ACC112 (cell line): ENCODE results near the gene KIF3B.
"Not testable (repeated sequence)": the region's sequence is repeated elsewhere in the genome, so short reads cannot be mapped to it uniquely, and the experiment has no call there.

ENCODE experiments used
- H2AFZ ChIP-seq: fragments of 200-600 bp; sonication (generic); one replicate; pipeline ENCODE4 v1.6.0; 2017; ENCODE audit warnings: antibody characterized with exemption, low read length; ENCODE audit not compliant: unreplicated experiment
- H3K27ac ChIP-seq: fragments of 200-600 bp; sonication (generic); 2 replicates; pipeline ENCODE4 v1.5.1; 2014; ENCODE audit warnings: low read depth, mild to moderate bottlenecking, antibody characterized with exemption, low read length, moderate library complexity
- H3K27me3 ChIP-seq: fragments of 200-600 bp; sonication (generic); 2 replicates; pipeline ENCODE4 v1.6.1; 2014; ENCODE audit warnings: mild to moderate bottlenecking, antibody characterized with exemption, low read length, moderate library complexity, mixed read lengths; ENCODE audit not compliant: insufficient read depth
- H3K36me3 ChIP-seq: fragments of 200-600 bp; sonication (generic); 2 replicates; pipeline ENCODE4 v1.6.1; 2016; ENCODE audit warnings: mild to moderate bottlenecking, antibody characterized with exemption, low read length, moderate library complexity, mixed read lengths; ENCODE audit not compliant: insufficient read depth
- H3K4me1 ChIP-seq: fragments of 200-600 bp; sonication (generic); one replicate; pipeline ENCODE4 v1.6.1; 2016; ENCODE audit warnings: low read length, mixed read lengths; ENCODE audit not compliant: insufficient read depth, unreplicated experiment, control insufficient read depth
- H3K4me3 ChIP-seq: fragments of 200-600 bp; sonication (generic); 2 replicates; pipeline ENCODE4 v1.5.1; 2014; ENCODE audit warnings: mild to moderate bottlenecking, low read depth, low read length
- H3K79me2 ChIP-seq: fragments of 200-600 bp; sonication (generic); one replicate; pipeline ENCODE4 v1.6.0; 2016; ENCODE audit warnings: low read length; ENCODE audit not compliant: control insufficient read depth, unreplicated experiment, insufficient read depth

Gene KIF3B

DNA sequence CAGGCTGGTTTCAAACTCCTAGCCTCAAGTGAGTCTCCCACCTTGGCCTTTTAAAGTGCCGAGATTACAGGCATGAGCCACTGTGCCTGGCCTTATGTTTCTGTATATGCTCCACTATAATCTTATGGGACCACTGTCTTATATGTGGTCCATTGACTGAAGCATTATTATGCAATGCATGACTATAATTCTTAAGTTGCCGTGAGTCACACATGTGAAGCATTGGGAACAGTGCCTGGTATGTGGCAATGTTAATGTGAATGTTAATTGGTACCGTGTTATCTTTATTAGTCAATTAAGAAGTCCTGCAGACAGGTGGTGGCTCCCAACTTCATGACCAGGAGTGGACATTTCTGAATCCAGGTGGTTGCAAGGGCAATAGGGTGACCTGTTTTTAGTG lies 66.0 kb downstream of the KIF3B start:
- Histone ChIP-seq H3K27ac (0 out of 2 replicates have a peak overlapping the region, but pooled peaks have one; percentile 4), H2AFZ (no peak overlapping the region), H3K79me2 (no peaks in the 10 kb centered on the region), H3K36me3 (no peaks in the 10 kb centered on the region), H3K4me3 (no peak overlapping the region), H3K27me3 (no peaks in the 10 kb centered on the region), H3K4me1 (peaks cover 18% of the 10 kb centered on the region)

DNA sequence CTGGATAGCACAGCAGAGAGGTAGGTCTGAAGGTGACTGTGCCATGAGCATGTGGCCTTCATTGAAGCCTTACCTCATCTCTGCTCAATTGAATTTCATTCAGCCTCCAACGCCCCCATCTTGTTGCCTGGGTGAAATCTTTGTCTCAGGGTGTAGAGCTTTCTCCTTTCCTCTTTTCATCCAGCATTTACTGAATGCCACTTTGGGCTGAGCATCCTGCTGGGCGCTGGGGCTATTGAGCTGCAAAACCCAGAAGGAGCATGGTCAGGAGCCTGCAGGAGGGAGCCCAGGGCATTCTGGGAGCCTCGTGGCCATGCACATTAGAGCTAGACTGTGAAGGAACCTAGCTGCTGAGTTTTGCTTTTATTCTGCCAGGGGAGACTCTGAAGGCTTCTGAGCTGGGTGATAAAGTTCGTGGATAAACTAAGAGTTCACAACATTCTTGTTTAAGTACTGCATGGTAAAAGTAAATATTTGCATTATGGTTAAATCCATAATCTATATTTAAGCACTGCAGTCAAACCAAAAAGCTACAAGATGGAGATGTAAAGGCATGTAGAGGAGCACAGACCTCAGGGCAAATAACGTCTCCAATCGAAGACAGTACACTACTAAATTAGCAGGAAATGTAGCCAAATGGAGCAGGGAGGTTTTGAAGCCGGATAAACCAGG lies 67.5 kb downstream of the KIF3B start:
- H2AFZ ChIP-seq, result no peak overlapping the region

GRCh38 chr20:32348207-32348606 lies 70.8 kb downstream of the KIF3B start:
- Histone ChIP-seq H2AFZ (no peak overlapping the region), H3K4me3 (no peak overlapping the region), H3K4me1 (peaks cover 6% of the 10 kb centered on the region), H3K27ac (no peak overlapping the region), H3K36me3 (no peaks in the 10 kb centered on the region), H3K27me3 (no peaks in the 10 kb centered on the region), H3K79me2 (no peaks in the 10 kb centered on the region)

More for the DNA sequence above, 67.5 kb downstream of the KIF3B start:
- Histone ChIP-seq H3K27me3 (no peaks in the 10 kb centered on the region), H3K36me3 (no peaks in the 10 kb centered on the region), H3K4me1 (peaks cover 18% of the 10 kb centered on the region), H3K4me3 (no peak overlapping the region), H3K79me2 (no peaks in the 10 kb centered on the region), H3K27ac (no peak overlapping the region)

GRCh38 chr20:32350421-32350820 lies 73.0 kb downstream of the KIF3B start:
- Histone ChIP-seq H3K4me1 (peaks cover 18% of the 10 kb centered on the region), H3K4me3 (no peak overlapping the region), H3K27ac (no peak overlapping the region), H3K79me2 (no peaks in the 10 kb centered on the region), H2AFZ (no peak overlapping the region), H3K27me3 (no peaks in the 10 kb centered on the region), H3K36me3 (no peaks in the 10 kb centered on the region)

DNA sequence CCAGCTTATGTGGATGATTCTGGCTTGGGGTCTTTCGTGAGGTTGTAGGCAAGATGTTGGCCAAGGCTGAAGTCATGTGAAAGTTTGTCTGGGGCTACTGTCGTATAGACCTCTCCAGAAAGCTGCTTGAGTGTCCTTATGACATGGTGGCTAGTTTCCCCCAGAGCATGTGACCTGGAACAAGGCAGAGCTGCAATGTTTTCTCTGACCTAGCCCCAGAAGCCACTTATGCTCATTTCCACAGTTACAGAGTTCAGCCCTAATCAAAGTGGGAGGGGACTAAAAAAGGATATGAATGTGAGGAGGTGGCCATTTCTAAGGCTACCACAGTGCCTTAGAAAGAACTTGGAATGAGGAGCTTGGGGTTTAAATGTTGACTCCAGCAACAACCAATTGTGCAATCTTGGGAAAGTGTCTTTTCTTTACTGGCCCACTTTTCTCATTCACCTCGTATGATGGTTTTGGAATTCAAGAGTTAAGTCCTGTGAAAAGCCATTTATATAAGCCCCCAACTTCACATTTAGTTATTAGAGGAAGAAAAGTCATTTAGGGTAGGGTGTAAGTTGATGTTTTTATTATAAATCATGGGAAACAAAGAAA lies 74.8 kb downstream of the KIF3B start:
- no peaks in the 10 kb centered on the region for H3K36me3 ChIP-seq
- no peak overlapping the region for H3K4me3 ChIP-seq
- H3K27ac ChIP-seq, result no peak overlapping the region
- no peaks in the 10 kb centered on the region for H3K79me2 ChIP-seq
- H3K4me1 ChIP-seq, result peaks cover 36% of the 10 kb centered on the region
- H3K27me3 ChIP-seq, result no peaks in the 10 kb centered on the region
- no peak overlapping the region for H2AFZ ChIP-seq

DNA sequence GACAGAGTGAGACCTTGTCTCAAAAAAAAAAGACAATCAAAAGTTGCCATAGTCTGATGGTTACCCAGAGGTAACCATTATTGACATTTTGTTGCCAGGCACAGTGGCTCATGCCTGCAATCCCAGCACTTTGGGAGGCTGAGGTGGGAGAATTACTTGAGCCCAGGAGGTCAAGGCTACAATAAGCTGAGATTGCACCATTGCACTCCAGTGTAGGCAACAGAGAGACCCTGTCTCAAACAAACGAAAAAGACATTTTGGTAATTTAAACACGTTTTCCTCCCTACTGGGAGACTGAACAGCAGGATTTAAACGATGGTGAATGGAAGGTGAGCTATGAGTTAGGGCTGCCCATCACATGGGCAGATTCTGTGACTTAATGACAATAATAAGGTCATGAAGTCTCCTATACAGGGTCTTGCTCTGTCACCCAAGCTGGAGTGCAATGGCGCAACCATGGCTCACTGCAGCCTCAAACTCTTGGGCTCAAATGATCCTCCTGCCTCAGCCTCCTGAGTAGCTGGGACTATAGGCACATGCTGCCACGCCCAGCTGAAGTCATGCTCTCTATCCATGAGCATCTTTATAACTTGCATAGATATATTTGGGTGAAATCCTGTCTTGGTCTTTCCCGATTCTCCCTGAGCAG lies 76.5 kb downstream of the KIF3B start:
- Histone ChIP-seq H3K4me1 (peaks cover 40% of the 10 kb centered on the region), H2AFZ (no peak overlapping the region), H3K4me3 (peak overlapping the region; percentile 49; the same call in 1 of the 2 replicates), H3K36me3 (no peaks in the 10 kb centered on the region), H3K79me2 (peaks cover 2% of the 10 kb centered on the region), H3K27me3 (no peaks in the 10 kb centered on the region), H3K27ac (peak overlapping the region; percentile 91)

DNA sequence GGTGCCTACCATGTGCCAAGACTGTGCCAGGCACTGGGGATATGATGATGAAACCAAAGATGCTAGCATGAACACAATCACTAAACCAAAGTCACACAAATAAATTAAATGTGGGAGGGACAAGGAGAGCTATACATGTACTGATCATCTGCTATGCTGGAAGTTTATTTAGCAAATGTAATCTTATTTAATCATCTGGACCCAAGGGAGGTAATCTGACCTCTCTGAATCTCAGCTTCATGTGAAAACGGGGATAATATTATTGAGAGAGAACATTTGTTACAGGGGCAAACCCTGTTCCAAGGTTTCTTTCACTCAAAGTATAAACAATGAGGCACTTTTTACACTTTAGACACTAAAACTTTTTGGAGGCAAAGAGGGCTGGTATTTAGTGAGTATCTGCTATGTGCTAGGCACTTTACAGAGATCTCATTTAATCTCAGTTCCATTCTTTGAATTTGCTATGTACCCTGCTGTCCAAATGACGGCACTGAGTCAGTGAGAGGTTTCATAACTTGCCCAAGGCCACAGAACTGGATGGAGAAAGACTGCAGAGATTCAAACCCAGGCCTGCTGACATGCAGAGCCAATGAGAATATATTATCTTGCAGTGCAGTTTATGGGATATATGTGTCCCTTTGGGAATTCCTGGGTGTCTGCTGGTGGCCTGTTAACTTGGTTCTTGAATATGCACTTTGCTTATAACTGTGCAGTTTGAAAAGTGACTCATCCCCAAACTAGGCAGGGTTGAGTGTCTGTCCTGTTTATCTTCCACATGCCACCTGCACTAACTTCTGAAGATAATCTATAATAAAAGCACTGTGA lies 77.4 kb downstream of the KIF3B start:
- Histone ChIP-seq H3K36me3 (no peaks in the 10 kb centered on the region), H3K27ac (peak overlapping the region; percentile 91), H3K4me1 (peaks cover 40% of the 10 kb centered on the region), H3K79me2 (peaks cover 10% of the 10 kb centered on the region), H2AFZ (no peak overlapping the region), H3K27me3 (no peaks in the 10 kb centered on the region), H3K4me3 (peak overlapping the region; percentile 49; the same call in 1 of the 2 replicates)

- Histone ChIP-seq H2AFZ (no peak overlapping the region), H3K79me2 (peaks cover 17% of the 10 kb centered on the region), H3K4me3 (peak overlapping the region; percentile 36; the same call in 1 of the 2 replicates), H3K27me3 (no peaks in the 10 kb centered on the region), H3K4me1 (peaks cover 42% of the 10 kb centered on the region), H3K27ac (peak overlapping the region; percentile 91), H3K36me3 (no peaks in the 10 kb centered on the region)
Measured at GRCh38 chr20:32355417-32355841, 78.0 kb downstream of the KIF3B start.

GRCh38 chr20:32355907-32356621 lies 78.6 kb downstream of the KIF3B start:
- peak overlapping the region; percentile 91 for H3K27ac ChIP-seq

More at GRCh38 chr20:32355907-32356621, 78.6 kb downstream of the KIF3B start:
- Histone ChIP-seq H3K4me3 (peak overlapping the region; percentile 36; the same call in 1 of the 2 replicates), H3K4me1 (peaks cover 44% of the 10 kb centered on the region), H3K79me2 (peaks cover 23% of the 10 kb centered on the region)
- not testable (repeated sequence) for H3K36me3 ChIP-seq, H2AFZ ChIP-seq, H3K27me3 ChIP-seq
